Globus pallidus (tissue), 1 donor: ENCODE results near the gene WDR7.

ENCODE experiments used
- DNase-seq: peaks from one replicate; pipeline ENCODE4 v3.0.0-alpha.2; 2015; ENCODE audit warnings: low spot score

The WDR7 gene

DNA sequence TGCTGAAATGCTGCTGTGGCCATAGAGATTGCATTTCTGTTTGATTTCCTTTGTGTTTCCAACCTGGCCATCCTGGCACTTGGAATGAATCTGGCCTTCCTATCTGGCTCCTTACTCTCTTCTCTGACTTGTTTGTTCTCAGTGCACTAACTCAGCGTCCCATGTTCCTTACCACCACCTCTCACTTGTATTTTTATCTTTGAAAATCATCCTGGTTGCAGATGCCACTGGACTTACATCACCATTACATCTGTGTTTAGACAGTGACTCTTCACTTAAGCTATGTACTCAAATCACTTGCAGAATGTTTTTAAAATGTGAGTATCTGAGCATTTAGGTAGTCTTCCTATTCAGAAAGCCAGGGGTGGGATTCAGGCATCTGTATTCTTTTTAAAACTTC, 239.5 kb downstream of the WDR7 start:
- DNase-seq: no peak

DNA sequence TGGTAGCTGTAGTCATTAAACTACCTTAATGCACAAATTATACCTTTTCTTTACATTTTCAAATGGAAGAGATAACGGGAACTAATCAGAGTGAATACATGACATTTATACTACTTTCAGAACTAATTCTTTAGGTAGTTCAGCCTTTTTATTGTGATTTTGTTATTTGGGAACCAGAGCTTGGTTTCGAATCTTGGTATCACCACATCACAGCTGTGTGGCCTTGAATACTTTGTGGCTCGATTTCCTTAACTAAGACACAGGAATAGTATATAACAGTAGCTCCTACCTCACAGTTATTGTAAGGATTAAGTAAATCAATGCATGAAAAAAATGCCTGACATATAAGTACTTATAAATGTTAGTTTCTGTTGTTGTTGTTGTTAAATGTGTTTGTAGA, 240.0 kb downstream of the WDR7 start:
- no peak for DNase-seq

DNA sequence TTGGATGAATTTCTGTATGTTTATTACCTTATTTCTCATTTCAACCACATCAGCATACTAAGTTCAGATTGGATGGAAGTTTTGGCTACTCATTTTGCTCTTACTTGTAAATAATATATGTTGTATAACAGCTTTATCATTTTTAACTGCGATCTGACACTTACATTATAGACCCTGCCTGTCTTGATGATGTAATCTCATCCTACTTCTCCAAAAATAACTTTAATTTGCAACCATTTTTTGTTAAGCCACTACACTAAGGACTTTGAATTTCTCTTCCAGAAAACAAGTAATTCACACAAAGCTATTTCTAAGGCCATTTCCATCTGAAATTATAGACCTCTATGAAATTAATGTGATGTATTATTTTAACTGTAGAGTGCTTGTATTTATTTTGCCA, 240.7 kb downstream of the WDR7 start:
- no peak for DNase-seq

DNA sequence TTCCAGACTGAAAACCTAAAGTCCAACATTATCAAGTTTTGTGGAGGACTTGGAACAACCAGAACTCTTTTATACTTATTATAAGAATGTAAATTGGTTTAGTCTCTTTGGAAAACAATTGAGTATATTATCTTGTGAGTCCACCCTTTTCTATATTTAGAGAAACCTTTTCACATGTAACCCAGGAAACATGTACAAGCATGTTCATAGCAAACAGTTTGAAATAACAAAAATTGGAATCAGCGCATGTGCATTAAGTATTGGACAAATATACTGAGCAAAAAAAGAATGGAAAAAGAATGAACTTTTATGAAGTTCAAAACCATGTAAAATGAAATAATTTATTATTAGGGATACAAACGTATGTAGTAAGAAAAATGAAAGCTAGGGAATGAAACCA, 246.0 kb downstream of the WDR7 start:
- DNase-seq: no peak

DNA sequence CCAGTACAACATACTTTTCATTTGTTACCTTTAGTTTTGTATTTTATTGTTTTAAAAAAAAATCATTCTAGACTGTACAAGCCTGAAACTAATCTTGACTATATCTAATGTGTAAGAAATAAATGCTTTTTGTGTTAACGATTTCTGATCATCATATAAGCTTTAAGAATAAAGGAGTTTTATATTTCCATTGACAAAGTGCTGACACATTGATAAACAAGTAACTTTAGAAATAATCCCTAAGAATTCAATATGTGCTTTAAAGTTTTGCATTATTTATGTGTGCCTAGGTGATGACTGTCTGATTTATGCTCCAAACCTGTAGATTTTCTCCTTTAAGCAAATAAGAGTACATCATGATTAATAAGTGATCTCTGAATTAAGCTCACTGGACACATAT, 248.5 kb downstream of the WDR7 start:
- DNase-seq: no peak

DNA sequence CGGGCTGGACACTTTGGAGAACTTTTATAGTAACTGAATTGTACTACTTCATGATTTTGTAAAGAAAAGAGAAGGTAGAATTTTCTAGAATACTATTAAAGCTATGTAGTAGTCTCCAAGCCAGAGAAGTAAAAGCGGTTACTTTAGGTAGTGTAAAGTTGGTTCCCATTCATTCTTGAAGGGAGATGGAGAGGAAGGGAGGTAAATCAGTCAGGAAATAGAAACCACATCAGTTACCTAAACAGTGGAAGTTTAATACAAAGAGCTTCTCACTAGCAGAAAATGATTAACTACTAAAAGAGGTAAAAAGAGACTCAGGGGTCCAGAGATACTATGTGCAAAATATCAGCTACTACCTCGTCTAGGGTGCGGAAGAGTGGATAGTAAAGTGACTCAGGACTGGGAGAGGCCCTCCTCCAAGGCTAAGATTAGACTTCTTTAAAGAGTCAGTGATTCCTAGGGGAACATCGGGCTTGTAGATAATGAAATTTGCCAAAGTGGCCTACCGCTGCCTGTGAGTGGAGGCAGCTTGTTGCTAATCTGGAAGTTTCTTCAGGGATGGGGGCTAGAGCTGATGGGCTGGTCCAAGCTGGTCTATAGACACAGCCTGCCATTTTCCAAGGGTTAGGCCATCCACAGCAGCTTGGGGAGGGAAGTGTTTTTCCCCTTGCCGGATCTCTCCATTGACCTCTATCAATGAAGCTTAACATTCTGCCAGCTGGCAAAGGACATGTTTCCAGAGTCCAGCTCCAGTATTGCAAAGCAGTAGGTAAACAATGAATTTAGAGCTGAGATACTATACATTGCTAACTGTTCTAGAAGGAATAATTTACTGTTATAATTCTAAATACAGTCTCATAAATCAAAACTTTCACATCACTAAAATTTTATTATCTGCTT, 249.3 kb downstream of the WDR7 start:
- DNase-seq: no peak

DNA sequence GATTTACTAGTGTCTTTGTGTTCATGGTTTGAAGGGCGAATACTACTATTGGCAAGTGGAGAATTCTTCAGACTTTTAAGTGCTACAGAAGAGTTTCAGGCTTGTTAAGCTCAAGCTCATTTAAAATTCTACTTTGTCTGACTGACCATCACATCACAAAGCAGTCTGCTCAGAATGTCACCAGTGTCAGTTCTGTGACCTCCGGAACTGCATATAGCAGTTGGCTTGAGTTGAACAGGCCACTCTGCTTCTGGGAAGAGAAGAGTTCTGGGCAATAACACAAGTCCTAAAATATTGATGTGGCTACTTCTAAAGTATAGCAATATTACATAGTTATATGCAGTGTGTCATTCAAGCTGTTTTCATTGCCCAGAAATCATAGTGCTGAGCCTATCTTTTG, 250.8 kb downstream of the WDR7 start:
- DNase-seq: peak; percentile 33

DNA sequence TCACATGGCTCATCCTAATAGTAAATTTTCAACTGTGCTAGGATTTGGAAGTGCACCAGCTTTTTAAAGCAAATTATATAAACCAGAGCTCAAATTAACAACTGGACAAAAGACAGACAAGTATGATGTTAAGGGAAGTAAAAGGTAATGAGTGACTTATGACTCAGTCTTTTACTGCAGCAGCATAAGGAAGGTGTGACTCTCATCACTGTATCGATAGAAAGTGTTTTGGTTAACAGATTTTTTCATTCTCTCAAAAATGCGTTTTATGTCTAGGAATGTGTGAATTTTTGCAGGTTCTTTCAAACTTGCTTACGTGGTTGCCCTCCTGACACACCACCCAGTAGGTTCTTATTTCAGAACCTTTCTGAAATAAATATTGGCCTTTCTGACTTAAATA, 251.5 kb downstream of the WDR7 start:
- no peak for DNase-seq

DNA sequence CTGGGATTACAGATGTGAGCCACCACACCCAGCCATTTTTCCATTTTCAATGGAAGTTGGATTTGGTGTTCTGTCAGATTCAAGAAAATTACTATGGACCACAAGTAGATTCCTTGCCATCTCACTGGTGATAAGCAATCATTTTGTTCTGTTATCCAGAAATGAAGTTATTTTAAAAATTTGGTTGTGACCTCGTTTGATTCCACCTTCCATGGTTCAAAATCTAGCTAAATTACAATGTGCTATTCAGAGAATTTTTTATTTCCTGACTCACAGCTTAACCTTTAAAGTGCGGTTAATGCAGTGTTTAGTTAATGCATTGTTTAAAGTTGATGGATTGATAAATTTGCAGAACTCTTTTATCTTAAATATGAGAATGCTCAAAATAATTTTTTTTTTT, 252.5 kb downstream of the WDR7 start:
- no peak for DNase-seq

DNA sequence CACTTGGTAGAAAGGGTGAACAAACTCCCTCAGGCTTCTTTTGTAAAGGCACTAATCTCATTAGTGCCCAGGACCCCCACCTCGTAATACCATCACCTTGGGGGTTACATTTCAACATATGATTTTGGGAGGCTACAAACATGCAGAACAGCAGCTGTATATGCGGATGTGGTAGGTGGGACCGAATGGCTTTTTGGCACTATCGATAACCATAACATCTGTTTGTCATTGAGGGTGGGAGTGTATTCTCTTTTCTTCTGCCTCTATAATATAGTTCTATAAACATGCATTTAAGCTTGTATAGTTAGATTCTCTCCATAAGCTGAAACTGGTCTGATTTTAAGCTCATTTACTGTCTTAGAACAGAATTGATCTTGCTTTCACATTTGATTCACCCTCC, 256.6 kb downstream of the WDR7 start:
- no peak for DNase-seq

DNA sequence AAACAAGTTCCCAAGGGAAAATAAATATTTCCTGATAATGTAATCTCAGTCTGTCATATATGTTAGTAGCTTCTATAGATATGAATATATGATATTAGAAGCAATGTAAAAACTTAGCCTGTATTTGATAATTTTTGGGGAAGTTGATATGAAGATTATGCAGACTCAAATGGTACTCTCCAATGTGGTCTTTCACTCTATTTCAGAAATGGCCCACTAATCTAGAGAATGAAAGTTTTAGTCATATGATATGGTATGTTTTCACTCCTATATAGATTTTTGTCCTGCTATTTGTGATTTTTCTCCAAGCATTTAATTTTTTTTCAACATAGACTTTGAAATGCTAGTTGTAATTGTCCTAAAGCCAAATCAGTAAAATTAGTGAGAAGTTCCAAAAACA, 259.1 kb downstream of the WDR7 start:
- no peak for DNase-seq

DNA sequence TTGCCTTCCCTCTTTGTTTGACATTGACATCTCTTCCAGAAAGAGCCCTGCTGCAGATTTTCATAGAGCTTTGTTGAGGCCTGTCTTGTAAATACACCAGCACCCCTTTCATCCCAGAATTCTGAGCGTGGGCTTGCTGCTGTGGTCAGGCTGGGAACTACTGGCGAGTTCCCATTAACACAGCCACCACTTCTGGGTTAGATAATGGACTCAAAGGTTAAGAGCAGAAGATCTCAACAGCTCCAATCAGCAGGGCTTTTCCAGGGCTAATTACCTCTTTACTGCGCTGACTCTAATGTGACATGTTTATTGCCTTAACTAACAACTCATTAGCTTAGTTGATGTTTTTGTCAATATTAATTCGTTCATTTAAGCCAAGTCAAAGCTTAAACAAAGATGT, 259.8 kb downstream of the WDR7 start:
- DNase-seq: no peak

DNA sequence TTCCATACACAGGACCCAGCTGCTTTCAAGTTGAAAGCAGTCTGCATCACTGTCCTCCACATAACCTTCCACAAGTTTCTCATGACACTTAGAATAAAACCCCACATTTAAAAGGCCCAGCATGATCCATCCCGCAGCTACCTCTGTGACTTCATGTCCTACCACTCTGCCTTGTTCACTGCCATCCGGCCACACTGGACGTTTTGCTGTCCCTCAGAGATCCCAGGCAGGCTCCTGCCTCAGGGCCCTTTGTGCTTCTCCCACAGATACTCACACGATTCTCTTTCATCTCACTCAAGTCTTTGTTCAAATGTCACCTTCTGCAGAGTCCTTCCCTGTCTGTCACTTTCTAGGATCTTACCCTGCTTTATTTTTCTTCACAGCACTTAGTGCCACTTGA, 262.8 kb downstream of the WDR7 start:
- no peak for DNase-seq

DNA sequence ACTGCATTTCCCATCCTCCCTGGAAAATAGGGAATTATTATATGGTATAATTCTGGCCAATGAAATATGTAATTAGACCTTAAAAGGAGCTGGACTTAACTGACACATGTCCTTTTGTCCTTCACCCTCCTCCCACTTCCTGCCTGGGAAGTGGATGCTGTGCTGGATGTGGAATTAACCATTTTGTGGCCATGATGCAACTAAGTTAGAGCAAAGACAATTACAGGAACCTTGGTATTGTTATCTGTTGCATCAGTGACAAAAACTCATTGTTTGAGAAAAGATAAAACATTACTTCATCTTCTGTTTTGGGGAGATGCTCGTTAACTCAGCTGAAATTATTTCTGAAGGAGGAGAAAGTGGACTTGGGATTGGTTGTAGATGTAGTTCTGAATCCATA, 268.0 kb downstream of the WDR7 start:
- DNase-seq: no peak

DNA sequence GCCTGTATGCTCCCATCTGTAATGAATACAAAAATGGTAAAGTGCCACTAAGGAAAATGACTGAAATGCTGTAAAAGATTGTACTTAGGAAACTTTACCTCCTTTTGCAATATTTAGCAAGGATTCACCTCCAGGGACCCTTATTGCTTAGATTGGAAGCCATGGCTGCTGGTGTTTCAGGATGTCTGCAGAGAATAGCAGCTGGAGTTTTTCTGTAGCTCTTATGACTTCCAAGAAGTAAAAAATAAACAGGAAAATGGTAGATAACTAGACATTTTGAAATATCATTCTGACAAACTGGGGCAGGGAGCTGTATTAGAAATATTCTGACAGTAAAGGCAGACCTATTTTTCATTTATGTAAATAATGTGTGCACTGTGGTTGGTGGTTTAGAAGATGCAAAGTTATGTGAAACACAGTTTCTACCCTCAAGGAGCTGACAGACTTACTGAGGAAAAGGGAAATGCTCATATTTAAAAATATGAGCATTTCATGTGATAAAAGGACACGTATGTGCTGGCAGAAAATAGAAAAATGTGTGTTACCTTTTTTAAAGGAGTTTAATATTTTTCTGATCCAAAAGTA, 270.8 kb downstream of the WDR7 start:
- no peak for DNase-seq

DNA sequence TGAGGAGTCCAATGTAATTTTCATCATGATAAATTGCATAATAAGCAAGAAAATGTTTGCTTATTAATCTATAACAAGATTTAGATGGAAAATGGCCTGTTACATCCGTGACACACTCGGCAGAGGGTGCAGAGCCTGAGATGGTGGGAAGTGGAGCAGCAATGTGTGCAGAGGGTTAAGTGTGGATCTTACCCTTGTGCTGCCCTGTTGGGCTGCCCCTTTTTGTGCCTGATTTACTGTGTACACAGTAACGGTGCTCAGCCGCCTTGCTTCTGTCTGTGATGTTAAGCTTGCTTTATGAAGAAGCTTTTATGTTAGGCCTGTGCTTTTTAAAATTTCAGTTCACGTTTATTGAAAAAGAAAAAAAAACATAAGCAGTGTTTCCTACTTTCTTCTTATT, 275.6 kb downstream of the WDR7 start:
- no peak for DNase-seq

DNA sequence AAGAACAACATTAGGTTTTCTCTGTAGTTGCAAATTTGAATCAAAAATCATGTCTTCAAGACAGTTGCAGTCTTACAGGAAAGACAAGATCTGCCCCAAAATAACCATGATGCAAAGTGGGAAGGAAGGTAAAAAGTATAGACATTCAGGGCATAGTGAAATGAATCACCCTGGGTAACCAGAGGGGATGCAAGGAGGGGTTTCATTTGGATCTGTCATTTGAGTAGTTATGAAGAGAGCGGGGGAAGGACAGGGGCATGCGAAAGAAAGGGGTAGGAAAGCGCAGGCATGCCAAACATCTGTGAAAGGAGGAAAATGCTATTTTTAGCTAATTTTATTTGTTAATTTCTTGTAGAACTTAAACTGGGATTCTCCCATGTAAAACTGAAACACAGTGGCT, 276.6 kb downstream of the WDR7 start:
- no peak for DNase-seq

DNA sequence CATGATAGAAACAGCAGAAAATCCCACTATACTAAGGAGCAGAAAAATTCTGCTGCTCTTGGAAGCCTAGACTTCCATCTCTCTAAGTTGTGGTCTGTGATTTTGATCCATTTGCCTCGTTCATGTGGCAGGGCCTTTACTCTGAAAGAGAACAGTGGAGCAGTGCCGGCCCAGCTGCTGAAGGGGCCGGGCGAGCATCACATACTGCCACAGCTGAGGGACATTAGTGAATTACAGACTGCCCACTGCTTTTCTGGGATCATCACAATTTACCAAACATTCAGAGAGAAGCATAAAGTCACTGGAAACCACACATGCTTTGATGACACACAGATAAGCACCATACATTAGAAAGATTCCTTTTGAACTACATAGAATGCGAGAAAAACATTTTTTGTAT, 278.7 kb downstream of the WDR7 start:
- peak; percentile 31 for DNase-seq

DNA sequence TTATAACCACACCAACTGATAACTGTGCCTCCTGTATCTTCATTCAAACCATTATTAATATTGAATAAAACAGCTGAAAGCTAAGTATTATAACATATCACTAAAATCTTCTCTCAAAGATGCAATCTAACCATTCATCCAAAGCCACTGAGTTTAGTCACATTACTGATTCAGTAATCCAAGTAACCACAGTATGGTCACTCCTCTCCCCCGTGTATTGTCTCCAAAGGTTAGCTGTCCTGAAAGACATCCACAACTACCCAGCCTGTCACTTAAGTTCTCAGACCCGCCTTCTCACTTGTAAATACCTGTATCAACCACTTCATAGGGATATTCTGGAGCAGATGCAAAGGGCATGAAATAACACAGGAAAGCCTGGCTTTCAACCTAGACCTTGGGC, 282.3 kb downstream of the WDR7 start:
- no peak for DNase-seq

DNA sequence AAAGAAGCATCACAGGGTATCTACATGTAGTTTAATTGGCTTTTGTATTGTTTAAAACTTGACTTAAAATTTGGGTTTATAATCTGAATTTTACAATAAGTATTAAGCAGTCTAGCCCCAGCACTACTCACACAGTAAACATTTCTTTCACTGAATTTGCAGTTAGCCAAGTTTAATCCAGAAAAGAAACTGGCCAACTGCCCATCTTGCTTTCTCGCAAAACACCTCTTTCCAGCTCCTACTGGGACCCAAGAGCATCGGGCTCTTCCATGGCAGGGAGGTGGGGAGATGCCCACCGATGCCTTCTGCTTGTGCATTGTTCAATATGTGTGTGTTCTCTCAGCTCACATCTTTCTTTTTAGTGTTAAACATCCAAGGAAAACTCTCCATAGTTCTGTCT, 283.0 kb downstream of the WDR7 start:
- DNase-seq: no peak

DNA sequence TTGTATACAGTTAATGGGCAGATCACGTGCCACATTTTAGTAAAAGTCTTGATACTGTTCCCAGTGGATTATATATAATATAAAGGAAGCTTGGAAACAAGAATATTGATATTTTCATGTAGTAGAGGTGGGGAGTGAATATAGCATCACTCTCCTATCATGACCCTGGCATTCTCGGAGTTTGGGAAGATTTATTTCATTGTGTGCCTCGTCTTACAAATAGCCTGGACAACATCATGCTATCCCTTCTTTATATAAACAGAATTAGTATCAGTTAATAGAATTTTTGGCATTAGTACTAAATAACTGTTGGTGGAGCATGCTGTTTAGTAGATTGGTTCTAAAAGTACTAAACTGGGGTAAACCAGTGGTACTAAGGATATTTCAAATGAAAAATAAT, 283.7 kb downstream of the WDR7 start:
- DNase-seq: no peak

DNA sequence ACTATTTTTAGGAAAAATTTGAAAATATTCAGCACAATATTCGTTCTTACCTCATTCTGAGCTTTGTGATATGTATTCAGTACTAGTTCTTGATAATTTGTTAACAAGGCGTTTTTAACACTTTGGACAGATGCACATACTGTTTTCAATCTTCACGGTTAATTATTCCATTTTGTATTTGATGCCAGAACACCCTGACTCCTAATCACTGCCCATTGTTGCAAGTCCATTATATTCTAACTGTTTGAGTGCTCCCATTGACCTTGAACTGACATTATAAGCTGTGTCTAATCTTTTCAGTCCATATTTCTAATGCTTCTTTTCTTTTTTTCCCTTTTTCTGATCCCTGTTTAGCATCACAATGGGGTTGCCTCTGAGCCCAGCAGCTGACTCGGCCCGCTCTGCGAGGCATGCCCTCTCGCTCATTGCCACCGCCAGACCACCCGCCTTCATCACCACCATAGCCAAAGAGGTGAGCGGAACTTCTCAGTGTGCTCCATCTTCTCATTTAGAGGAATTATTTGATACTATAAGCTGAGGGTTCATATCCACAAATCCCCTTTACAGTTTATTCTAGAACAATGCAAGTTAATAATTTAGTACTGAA, 284.4 kb downstream of the WDR7 start:
- no peak for DNase-seq

DNA sequence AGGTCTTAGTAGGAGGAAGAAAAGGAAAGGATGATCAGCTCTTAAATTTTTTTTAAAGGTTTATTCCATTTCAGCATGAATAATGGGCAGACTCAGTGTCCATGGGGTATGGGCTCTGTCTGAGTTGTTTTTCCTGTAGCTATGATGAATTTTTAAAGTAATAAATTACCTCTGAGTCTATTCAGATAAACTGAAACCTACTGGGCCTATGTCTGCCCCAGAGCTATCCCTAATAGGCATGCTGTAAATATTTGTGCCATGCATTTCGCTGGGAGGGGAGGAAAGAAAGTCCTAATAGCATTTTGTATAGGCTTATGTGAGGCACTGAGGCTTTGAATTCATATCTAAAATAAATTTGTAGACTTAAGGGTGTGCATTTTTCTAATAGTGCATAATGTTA, 285.3 kb downstream of the WDR7 start:
- DNase-seq: no peak
